K562 (cell line): ENCODE data around the gene COX15. TPM values are rescaled to one million over a fixed set of nuclear protein-coding genes. Genes with fewer than 3 reads are reported as not detected.
"Not testable (repeated sequence)": the region's sequence is repeated elsewhere in the genome, so short reads cannot be mapped to it uniquely, and the experiment has no call there.

Experiments used
- ATAC-seq: fragments of 200-7000 bp; cut with Tn5 transposase; 3 replicates; pipeline ENCODE4 v1.9.1; 2020; ENCODE audit warnings: moderate library complexity
- BruUV-seq: library from RNA; stranded (reverse); fragments of 400-500 nt; replicated peaks from 2 replicates; lab custom pipeline; 2021; lab: Mats Ljungman, UMichigan
- CTCF ChIA-PET: fragments of 300-600 bp; formaldehyde crosslinking; extraction: SDS; loops from one replicate; lab custom pipeline; 2021; ENCODE audit warnings: low intra/inter-chr PET ratio; lab: Yijun Ruan, JAX
- POLR2A ChIA-PET: fragments of 300-600, 350-650 bp; sonication (Branson Sonifier 250); formaldehyde crosslinking; extraction: SDS; loops from one replicate; lab custom pipeline; 2021; ENCODE audit warnings: antibody characterized with exemption, inconsistent platforms; lab: Yijun Ruan, JAX
- DNase-seq, 4 experiments: peaks; one replicate each; pipeline versions ENCODE4 v3.0.0 to v3.0.0-alpha.2; 2011 to 2018; ENCODE audit warnings: low spot score in 3 of 4, mixed read lengths in 3 of 4; ENCODE audit errors: extremely low read depth in 1 of 4
- FAIRE-seq: peaks from 2 replicates; lab custom pipeline; 2011; peaks lifted over from hg19 to GRCh38; lab: Jason Lieb, UNC
- H2AFZ ChIP-seq: 2 replicates; pipeline ENCODE4 v1.6.0; 2011; ENCODE audit warnings: low read depth, low read length, control low read depth, inconsistent platforms
- H3K27ac ChIP-seq: fragments of 200-600 bp; 3 replicates; pipeline ENCODE4 v1.8.0; 2011; ENCODE audit warnings: low read depth, mild to moderate bottlenecking, control low read depth, inconsistent platforms, low read length, moderate library complexity, mixed read lengths; ENCODE audit errors: extremely low read depth
- H3K27me3 ChIP-seq, 2 experiments: fragments of 300-600 bp in 1 of 2; 2 replicates in 1 of 2; 3 replicates in 1 of 2; pipeline versions ENCODE4 v1.6.0 to v1.8.0; 2011; ENCODE audit warnings: inconsistent platforms in 2 of 2, low read length in 2 of 2, mild to moderate bottlenecking in 1 of 2, mixed read lengths in 1 of 2, moderate library complexity in 1 of 2; ENCODE audit not compliant: control insufficient read depth in 2 of 2, insufficient read depth in 2 of 2
- H3K36me3 ChIP-seq: fragments of 300-600 bp; 3 replicates; pipeline ENCODE4 v1.8.0; 2011; ENCODE audit warnings: mild to moderate bottlenecking, low read length, inconsistent platforms; ENCODE audit not compliant: control insufficient read depth, insufficient read depth
- H3K4me1 ChIP-seq, 2 experiments: fragments of 200-600 bp in 1 of 2; replicated peaks in 1 of 2; 2 replicates in 1 of 2; 3 replicates in 1 of 2; pipeline versions ENCODE4 v1.5.1 to v1.8.0; 2011; ENCODE audit warnings: inconsistent platforms in 2 of 2, low read length in 2 of 2, mild to moderate bottlenecking in 1 of 2, mixed read lengths in 1 of 2, moderate library complexity in 1 of 2; ENCODE audit not compliant: control insufficient read depth in 2 of 2, insufficient read depth in 2 of 2
- H3K4me2 ChIP-seq: 2 replicates; pipeline ENCODE4 v1.6.1; 2011; ENCODE audit warnings: low read length, control low read depth, inconsistent platforms, mixed read lengths; ENCODE audit not compliant: insufficient read depth
- H3K4me3 ChIP-seq: fragments of 200-600 bp; sonication (generic), shearing (Covaris generic); 2 replicates; pipeline ENCODE4 v1.5.1; 2016; ENCODE audit warnings: control low read depth, inconsistent platforms
- H3K79me2 ChIP-seq: fragments of 200-600 bp; 3 replicates; pipeline ENCODE4 v1.8.0; 2011; ENCODE audit warnings: low read length, inconsistent platforms; ENCODE audit not compliant: control insufficient read depth, insufficient read depth
- H3K9ac ChIP-seq, 2 experiments: 2 replicates each; pipeline versions ENCODE4 v1.6.0 to v1.6.1; 2011; ENCODE audit warnings: low read depth in 2 of 2, low read length in 2 of 2, control low read depth in 1 of 2, inconsistent platforms in 1 of 2, mild to moderate bottlenecking in 1 of 2, mixed read lengths in 1 of 2; ENCODE audit not compliant: insufficient read depth in 1 of 2
- H3K9me1 ChIP-seq: one replicate; pipeline ENCODE4 v1.6.0; 2011; ENCODE audit warnings: inconsistent platforms, mild to moderate bottlenecking, low read length, moderate library complexity; ENCODE audit not compliant: control insufficient read depth, insufficient read depth
- H3K9me3 ChIP-seq: replicated peaks from 2 replicates; pipeline ENCODE4 v1.5.1; 2011; ENCODE audit warnings: low read depth, low read length, inconsistent platforms; ENCODE audit not compliant: control insufficient read depth, insufficient read depth
- H4K20me1 ChIP-seq: replicated peaks from 2 replicates; pipeline ENCODE4 v1.6.1; 2011; ENCODE audit warnings: low read length, inconsistent platforms, mixed read lengths; ENCODE audit not compliant: control insufficient read depth, insufficient read depth
- C11orf30 ChIP-seq: fragments of 450-650 bp; IDR thresholded peaks from 2 replicates; pipeline ENCODE4 v1.6.1; 2016; ENCODE audit warnings: low read depth, mild to moderate bottlenecking
- CBX1 ChIP-seq: sonication (generic); IDR thresholded peaks from 2 replicates; pipeline ENCODE4 v1.6.1; 2016; ENCODE audit warnings: antibody characterized with exemption, low read depth, mild to moderate bottlenecking
- CHD1 ChIP-seq: fragments of 200-600 bp; sonication (generic); IDR thresholded peaks from one replicate; pipeline ENCODE4 v1.6.1; 2012; ENCODE audit warnings: mild to moderate bottlenecking, moderate library complexity, low read length, inconsistent platforms
- MAFG ChIP-seq: fragments of 450-650 bp; conservative IDR thresholded peaks from 2 replicates; pipeline ENCODE4 v1.6.1; 2016; ENCODE audit warnings: missing genetic modification characterization, missing compliant biosample characterization
- OTX1 ChIP-seq: fragments of 450-650 bp; formaldehyde crosslinking; IDR thresholded peaks from 2 replicates; pipeline ENCODE4 v1.4.0; 2022; ENCODE audit warnings: mild to moderate bottlenecking
- PURB ChIP-seq: sonication (generic); formaldehyde crosslinking; IDR thresholded peaks from 2 replicates; pipeline ENCODE4 v1.9.0; 2021; ENCODE audit warnings: low read depth, mild to moderate bottlenecking, missing genetic modification reagents
- RBM39 ChIP-seq: fragments of 200-400 bp; formaldehyde crosslinking; optimal IDR thresholded peaks from 2 replicates; pipeline ENCODE3; 2018; ENCODE audit warnings: low read depth, low read length
- ZFX ChIP-seq: sonication (generic); formaldehyde crosslinking; IDR thresholded peaks from 2 replicates; pipeline ENCODE4 v1.8.0; 2022; ENCODE audit warnings: mild to moderate bottlenecking, missing genetic modification reagents, moderate library complexity
- ZNF445 ChIP-seq: fragments of 250-450 bp; sonication (Bioruptor Pico); IDR thresholded peaks from 2 replicates; pipeline ENCODE4 v1.4.0; 2020; ENCODE audit warnings: low read depth, mild to moderate bottlenecking, moderate library complexity
- WGBS: fragments of 100-300 bp; shearing (Covaris generic); methylation state at CpG from one replicate; pipeline ENCODE4 v1.1.6; 2016; ENCODE audit warnings: low coverage, mixed read lengths; ENCODE audit not compliant: insufficient coverage; ENCODE audit errors: missing lambda C conversion rate; 5-methylcytosine and 5-hydroxymethylcytosine counted together
- in situ Hi-C: fragments of 300-500 bp; cut with MboI; formaldehyde crosslinking; loops from 4 replicates; pipeline ENCODE4 v1.15.0; 2018; ENCODE audit warnings: inconsistent platforms, mixed read lengths
- intact Hi-C: fragments of 100-400 bp; cut with micrococcal nuclease; formaldehyde crosslinking; loops from 2 replicates; pipeline ENCODE4 v1.14.2; 2022
- polyA plus RNA-seq, 8 experiments: library from polyadenylated mRNA; depleted of rRNA in 4 of 8; stranded (reverse) in 5 of 8; unstranded in 3 of 8; fragments of >200 nt; fragmentation: Nextera tagmentation in 2 of 8; fragmentation: Illumina TruSeq in 1 of 8; extraction: Ambion mirVana in 2 of 8; extraction: Trizol in 1 of 8; gene quantifications; 2 replicates each; pipeline versions ENCODE4 v1.2.1 to v1.2.3, GENCODE V29; 2011 to 2014; ENCODE audit warnings: inconsistent platforms in 1 of 8, missing spikeins in 1 of 8
- total RNA-seq, 7 experiments: library from RNA; depleted of rRNA in 6 of 7; stranded (reverse); fragments of >200 nt in 6 of 7; fragmentation: Illumina TruSeq in 2 of 7; extraction: Trizol in 2 of 7; gene quantifications; 2 replicates each; pipeline versions ENCODE4 v1.2.1 to v1.2.3, GENCODE V29; 2011 to 2021; ENCODE audit warnings: low replicate concordance in 1 of 7
- TF ChIP-seq, protein P1 (sequence below): fragments of 450-650 bp; formaldehyde crosslinking; IDR thresholded peaks from 2 replicates; pipeline ENCODE4 v1.4.0; 2020; ENCODE audit warnings: mild to moderate bottlenecking, moderate library complexity

The COX15 gene
- total and polyA plus RNA-seq, 9 of the 15 experiments (the other 6 are each of a cell fraction or from before 2014, with no cell fraction given): 17.4 to 45.1 (median 23.7) TPM

DNA sequence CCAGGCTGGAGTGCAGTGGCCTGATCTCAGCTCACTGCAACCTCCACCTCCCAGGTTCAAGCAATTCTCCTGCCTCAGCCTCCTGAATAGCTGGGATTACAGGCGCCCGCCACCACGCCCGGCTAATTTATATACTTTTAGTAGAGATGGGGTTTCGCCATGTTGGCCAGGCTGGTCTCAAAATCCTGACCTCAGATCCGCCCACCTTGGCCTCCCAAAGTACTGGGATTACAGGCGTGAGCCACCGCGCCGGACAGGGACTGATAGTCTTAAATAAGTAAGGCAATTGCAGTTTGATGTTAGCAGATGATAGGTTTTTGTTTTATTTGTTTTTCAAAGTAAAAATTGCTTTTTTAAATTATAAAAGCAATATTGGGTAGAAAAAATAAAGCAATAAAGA, 2.2 kb upstream of the COX15 start:
- Histone ChIP-seq H3K36me3 (peaks cover 37% of the 10 kb centered on the region; the same call in 1 of the 3 replicates), H3K79me2 (peaks cover 34% of the 10 kb centered on the region)
- DNase-seq, H3K9me1 ChIP-seq, H3K4me2 ChIP-seq, intact Hi-C loops, H3K4me1 ChIP-seq, H3K27ac ChIP-seq, ATAC-seq, H3K9ac ChIP-seq, in situ Hi-C loops, H2AFZ ChIP-seq, CTCF ChIA-PET, H4K20me1 ChIP-seq, H3K9me3 ChIP-seq, BruUV-seq, FAIRE-seq, H3K4me3 ChIP-seq, H3K27me3 ChIP-seq: not testable (repeated sequence)
- WGBS: 84% methylated on average over 4 of the region's 10 CpGs
- POLR2A ChIA-PET: interaction anchor here (0.7 to 1.1 kb wide), 2 partner anchors 10 to 18 kb away, joined by 3 read pairs; no protein-coding TSS in a partner anchor

DNA sequence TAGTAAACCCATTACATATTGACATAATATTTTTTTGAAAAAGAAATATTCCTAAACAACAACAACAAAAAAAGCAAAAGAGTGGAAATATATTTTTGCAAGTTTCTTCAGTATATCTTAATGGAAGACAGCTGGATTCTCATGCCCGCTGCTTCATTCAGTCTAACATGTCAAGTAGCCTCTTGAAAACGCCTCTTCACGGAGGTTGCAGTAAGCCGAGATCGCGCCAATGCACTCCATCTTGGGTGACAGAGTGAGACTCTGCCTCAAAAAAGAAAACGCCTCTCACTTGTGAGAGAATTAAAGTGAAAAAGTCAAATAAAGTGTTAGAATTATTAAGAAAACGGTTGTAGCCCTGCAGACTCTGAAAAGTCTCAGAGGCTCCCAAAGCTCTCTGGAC, 1.4 kb upstream of the COX15 start:
- peak in 1 of 4 experiments; percentile 22 for DNase-seq
- Histone ChIP-seq H3K79me2 (peaks cover 34% of the 10 kb centered on the region), H3K4me1 (no peaks in the 10 kb centered on the region; a peak in 2 of 5 replicates), H3K27ac (0 out of 3 replicates have a peak overlapping the region, but pooled peaks have one; percentile 25), H3K9me1 (no peaks in the 10 kb centered on the region), H2AFZ (0 out of 2 replicates have a peak overlapping the region, but pooled peaks have one; percentile 44), H3K4me2 (peak overlapping the region; percentile 62), H3K9ac (peak overlapping the region; percentile 37 to 61; a peak in 2 of 4 replicates), H4K20me1 (no peaks in the 10 kb centered on the region), H3K36me3 (peaks cover 30% of the 10 kb centered on the region; the same call in 1 of the 3 replicates), H3K4me3 (0 out of 2 replicates have a peak overlapping the region, but pooled peaks have one; percentile 24), H3K9me3 (no peaks in the 10 kb centered on the region), H3K27me3 (no peaks in the 10 kb centered on the region)
- in situ Hi-C loops (no loop called here), intact Hi-C loops (no loop called here)
- WGBS: 36% methylated on average over 8 of the region's 8 CpGs
- ATAC-seq: no peak
- POLR2A ChIA-PET: interaction anchor here (0.7 to 2.7 kb wide), 3 partner anchors 10 to 303 kb away, joined by 3 to 16 read pairs (median 3); partner anchors contain the start of gene GOT1
- no peak for TF ChIP-seq ZNF445 (CRISPR knock-in tag)
- no peak for TF ChIP-seq OTX1 (CRISPR knock-in tag)
- no peak for TF ChIP-seq ZFX (CRISPR knock-in tag)
- TF ChIP-seq MAFG (tag): no peak
- no peak for TF ChIP-seq CBX1
- no peak for TF ChIP-seq PURB
- no peak for TF ChIP-seq CHD1
- TF ChIP-seq RBM39: no peak
- TF ChIP-seq, protein P1, sequence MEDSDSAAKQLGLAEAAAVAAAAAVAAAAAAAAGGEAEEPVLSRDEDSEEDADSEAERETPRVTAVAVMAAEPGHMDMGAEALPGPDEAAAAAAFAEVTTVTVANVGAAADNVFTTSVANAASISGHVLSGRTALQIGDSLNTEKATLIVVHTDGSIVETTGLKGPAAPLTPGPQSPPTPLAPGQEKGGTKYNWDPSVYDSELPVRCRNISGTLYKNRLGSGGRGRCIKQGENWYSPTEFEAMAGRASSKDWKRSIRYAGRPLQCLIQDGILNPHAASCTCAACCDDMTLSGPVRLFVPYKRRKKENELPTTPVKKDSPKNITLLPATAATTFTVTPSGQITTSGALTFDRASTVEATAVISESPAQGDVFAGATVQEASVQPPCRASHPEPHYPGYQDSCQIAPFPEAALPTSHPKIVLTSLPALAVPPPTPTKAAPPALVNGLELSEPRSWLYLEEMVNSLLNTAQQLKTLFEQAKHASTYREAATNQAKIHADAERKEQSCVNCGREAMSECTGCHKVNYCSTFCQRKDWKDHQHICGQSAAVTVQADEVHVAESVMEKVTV (CRISPR knock-in tag): no peak
- TF ChIP-seq C11orf30: no peak
- BruUV-seq: no TSS peak
- no peak for FAIRE-seq
- CTCF ChIA-PET: no interaction called here
